Thyroid gland (tissue), 4 donors: ENCODE data around the gene CACNA1D. TPM values are rescaled to one million over a fixed set of nuclear protein-coding genes. Genes with fewer than 3 reads are reported as not detected.

ENCODE experiments used
- DNase-seq, 2 donors: peaks; one replicate each; pipeline ENCODE4 v3.0.0-alpha.2; 2019
- H3K27ac ChIP-seq, 3 donors: fragments of 200-600 bp; sonication (generic); 1 replicate in 2 of 3; 2 replicates in 1 of 3; pipeline ENCODE4 v1.5.1; 2016 to 2019; ENCODE audit warnings: mild to moderate bottlenecking in 1 of 3, moderate library complexity in 1 of 3
- H3K27me3 ChIP-seq: fragments of 200-600 bp; sonication (generic); one replicate; pipeline ENCODE4 v1.5.1; 2019
- H3K36me3 ChIP-seq, 2 donors: fragments of 200-600 bp; sonication (generic); one replicate each; pipeline ENCODE4 v1.5.1; 2016 to 2019
- H3K4me1 ChIP-seq, 2 donors: fragments of 200-600 bp; sonication (generic); one replicate each; pipeline ENCODE4 v1.5.1; 2017 to 2019
- H3K4me3 ChIP-seq, 3 donors: fragments of 200-600 bp; sonication (generic); replicated peaks in 1 of 3; 1 replicate in 2 of 3; 2 replicates in 1 of 3; pipeline ENCODE4 v1.5.1; 2016; ENCODE audit warnings: mild to moderate bottlenecking in 1 of 3
- H3K9me3 ChIP-seq: fragments of 200-600 bp; sonication (generic); one replicate; pipeline ENCODE4 v1.5.1; 2017
- POLR2A ChIP-seq, 2 donors: fragments of 450-650 bp; IDR thresholded peaks; one replicate each; pipeline ENCODE4 v1.6.1; 2017; ENCODE audit warnings: antibody characterized with exemption in 2 of 2, mild to moderate bottlenecking in 2 of 2, moderate library complexity in 1 of 2
- WGBS, 2 donors: methylation state at CpG; one replicate each; pipeline ENCODE4 v1.1.5; 2017; 5-methylcytosine and 5-hydroxymethylcytosine counted together
- intact Hi-C: fragments of 100-400 bp; cut with DNase I; formaldehyde crosslinking; loops from one replicate; pipeline ENCODE4 v1.15.1; 2023
- total RNA-seq, 4 donors: library from RNA; depleted of rRNA; stranded (reverse); fragments of >200 nt; gene quantifications; one replicate each; pipeline ENCODE4 v1.2.3, GENCODE V29; 2016
- TF ChIP-seq, protein P1 (sequence below), 6 experiments: fragments of 200-600 bp in 3 of 6; fragments of 450-650 bp in 3 of 6; sonication (generic) in 3 of 6; IDR thresholded peaks; one replicate each; pipeline ENCODE4 v1.5.1; 2016 to 2019; ENCODE audit warnings: antibody characterized with exemption in 6 of 6, mild to moderate bottlenecking in 2 of 6, inconsistent platforms in 1 of 6, moderate library complexity in 1 of 6

The CACNA1D gene
- total RNA-seq, 4 donors from 2014 or later, result 7.1 to 46.1 (median 27.3) TPM

DNA sequence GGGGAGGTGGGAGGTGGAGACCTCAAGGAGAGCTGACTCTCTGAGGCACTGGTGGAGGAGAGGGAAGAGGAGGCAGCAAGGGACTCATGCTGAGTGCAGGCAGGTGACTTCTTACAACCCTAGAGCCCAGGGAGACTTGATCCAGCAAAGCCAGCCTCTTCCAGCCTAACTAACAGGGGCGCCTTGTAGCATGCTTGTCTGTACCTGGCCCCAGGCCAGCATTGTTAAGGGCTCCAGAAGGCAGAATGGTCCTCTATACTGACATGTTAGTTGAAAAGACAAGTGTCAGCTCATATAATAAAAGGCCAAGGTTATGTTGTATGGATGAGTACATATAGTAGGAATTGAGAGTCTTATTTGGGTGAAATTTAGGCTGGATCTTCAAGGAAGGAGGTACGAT lies 286.4 kb downstream of the CACNA1D start:
- intact Hi-C loops, result no loop called here
- WGBS, 2 donors, result 85 to 98% methylated on average over 2 of the region's 2 CpGs

DNA sequence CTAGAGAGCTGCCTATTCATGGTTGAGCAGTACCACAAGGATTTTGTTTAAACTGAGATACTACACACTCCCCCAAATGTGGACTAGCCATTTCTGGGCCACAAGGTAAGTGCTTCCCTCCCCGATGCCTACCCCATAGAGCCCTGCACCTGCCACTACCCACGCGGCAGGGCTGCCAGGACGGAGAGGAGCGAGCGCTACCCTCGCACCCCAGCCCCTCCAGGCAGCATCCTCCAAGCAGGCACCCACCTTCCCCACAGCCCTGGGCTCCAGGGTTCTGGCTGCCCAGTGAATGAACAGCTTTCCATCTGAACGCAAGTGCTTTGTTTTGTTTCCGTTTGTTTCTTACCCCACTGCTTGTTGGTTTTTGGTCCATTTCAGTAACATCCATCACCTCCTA lies 292.6 kb downstream of the CACNA1D start:
- H3K36me3 ChIP-seq, result no peaks in the 10 kb centered on the region
- no peak for DNase-seq
- H3K9me3 ChIP-seq, result no peaks in the 10 kb centered on the region
- no peaks in the 10 kb centered on the region for H3K4me1 ChIP-seq
- intact Hi-C loops, result no loop called here
- no peak overlapping the region for H3K4me3 ChIP-seq
- no peak overlapping the region for H3K27ac ChIP-seq
- no peaks in the 10 kb centered on the region for H3K27me3 ChIP-seq
- no peak for TF ChIP-seq POLR2A (IDR thresholded peaks at IDR 0.05)
- TF ChIP-seq, protein P1, sequence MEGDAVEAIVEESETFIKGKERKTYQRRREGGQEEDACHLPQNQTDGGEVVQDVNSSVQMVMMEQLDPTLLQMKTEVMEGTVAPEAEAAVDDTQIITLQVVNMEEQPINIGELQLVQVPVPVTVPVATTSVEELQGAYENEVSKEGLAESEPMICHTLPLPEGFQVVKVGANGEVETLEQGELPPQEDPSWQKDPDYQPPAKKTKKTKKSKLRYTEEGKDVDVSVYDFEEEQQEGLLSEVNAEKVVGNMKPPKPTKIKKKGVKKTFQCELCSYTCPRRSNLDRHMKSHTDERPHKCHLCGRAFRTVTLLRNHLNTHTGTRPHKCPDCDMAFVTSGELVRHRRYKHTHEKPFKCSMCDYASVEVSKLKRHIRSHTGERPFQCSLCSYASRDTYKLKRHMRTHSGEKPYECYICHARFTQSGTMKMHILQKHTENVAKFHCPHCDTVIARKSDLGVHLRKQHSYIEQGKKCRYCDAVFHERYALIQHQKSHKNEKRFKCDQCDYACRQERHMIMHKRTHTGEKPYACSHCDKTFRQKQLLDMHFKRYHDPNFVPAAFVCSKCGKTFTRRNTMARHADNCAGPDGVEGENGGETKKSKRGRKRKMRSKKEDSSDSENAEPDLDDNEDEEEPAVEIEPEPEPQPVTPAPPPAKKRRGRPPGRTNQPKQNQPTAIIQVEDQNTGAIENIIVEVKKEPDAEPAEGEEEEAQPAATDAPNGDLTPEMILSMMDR (IDR thresholded peaks at IDR 0.05), result no peak
- WGBS, 2 donors, result 80 to 88% methylated on average over 9 of the region's 9 CpGs

More for the DNA sequence above, 286.4 kb downstream of the CACNA1D start:
- Histone ChIP-seq H3K27me3 (no peaks in the 10 kb centered on the region), H3K4me3 (no peak overlapping the region), H3K9me3 (no peaks in the 10 kb centered on the region), H3K27ac (no peak overlapping the region), H3K36me3 (no peaks in the 10 kb centered on the region), H3K4me1 (peaks cover 0 to 7% of the 10 kb centered on the region in 2 donors)
- peak in 1 of 2 donors; percentile 9 for DNase-seq
- no peak for TF ChIP-seq POLR2A (IDR thresholded peaks at IDR 0.05)

DNA sequence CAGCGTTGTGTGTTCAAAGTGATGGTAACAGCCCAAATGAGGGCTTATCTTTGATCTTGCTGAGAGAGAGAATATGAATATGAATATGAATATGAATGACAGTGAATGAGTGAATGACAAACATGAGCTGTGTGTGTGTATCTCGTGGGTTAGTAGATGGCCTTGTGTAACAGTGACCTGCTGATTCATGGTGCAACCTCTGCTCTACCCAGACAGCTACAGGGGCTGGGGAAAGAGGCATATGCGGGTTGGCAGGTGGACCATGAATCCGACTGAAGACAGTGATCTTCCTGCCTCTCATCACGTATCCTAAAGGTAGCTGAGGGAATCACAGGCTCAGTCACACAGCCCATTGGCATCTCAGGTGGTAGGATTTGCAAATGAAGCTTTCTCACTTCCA lies 293.6 kb downstream of the CACNA1D start:
- Histone ChIP-seq H3K27me3 (no peaks in the 10 kb centered on the region), H3K4me3 (no peak overlapping the region), H3K4me1 (no peaks in the 10 kb centered on the region), H3K27ac (no peak overlapping the region), H3K36me3 (no peaks in the 10 kb centered on the region), H3K9me3 (no peaks in the 10 kb centered on the region)
- DNase-seq, result no peak
- intact Hi-C loops, result no loop called here
- TF ChIP-seq, protein P1 (IDR thresholded peaks at IDR 0.05), result no peak
- TF ChIP-seq POLR2A (IDR thresholded peaks at IDR 0.05), result no peak
- 75% methylated on average over 5 of the region's 5 CpGs for WGBS, 2 donors

DNA sequence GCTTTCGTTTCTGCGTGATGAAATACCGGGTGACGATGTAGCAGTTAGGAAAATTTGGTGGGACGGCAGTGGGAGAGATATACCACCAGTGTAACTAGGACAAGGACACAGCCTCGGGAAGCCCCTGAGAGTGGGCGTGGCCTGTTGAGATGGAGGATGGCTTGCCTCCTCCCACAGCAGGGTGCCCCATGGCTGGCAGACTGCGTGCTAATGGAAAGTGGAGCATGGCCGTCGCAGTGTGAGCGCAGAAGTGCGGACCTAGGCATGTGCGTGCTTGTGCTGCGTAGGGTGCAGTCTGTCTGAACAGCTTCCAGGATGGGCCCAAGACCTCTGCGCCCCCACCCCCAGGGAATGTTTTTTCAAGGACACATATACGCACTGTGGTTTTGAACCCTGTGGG lies 295.0 kb downstream of the CACNA1D start:
- H3K27ac ChIP-seq, result no peak overlapping the region
- TF ChIP-seq POLR2A (IDR thresholded peaks at IDR 0.05), result no peak
- TF ChIP-seq, protein P1 (IDR thresholded peaks at IDR 0.05), result no peak
- no peaks in the 10 kb centered on the region for H3K9me3 ChIP-seq
- DNase-seq, result no peak
- H3K4me3 ChIP-seq, result no peak overlapping the region
- H3K27me3 ChIP-seq, result no peaks in the 10 kb centered on the region
- intact Hi-C loops, result no loop called here
- WGBS, 2 donors, result 89 to 91% methylated on average over 15 to 16 of the region's 16 CpGs
- no peaks in the 10 kb centered on the region for H3K36me3 ChIP-seq
- no peaks in the 10 kb centered on the region for H3K4me1 ChIP-seq

DNA sequence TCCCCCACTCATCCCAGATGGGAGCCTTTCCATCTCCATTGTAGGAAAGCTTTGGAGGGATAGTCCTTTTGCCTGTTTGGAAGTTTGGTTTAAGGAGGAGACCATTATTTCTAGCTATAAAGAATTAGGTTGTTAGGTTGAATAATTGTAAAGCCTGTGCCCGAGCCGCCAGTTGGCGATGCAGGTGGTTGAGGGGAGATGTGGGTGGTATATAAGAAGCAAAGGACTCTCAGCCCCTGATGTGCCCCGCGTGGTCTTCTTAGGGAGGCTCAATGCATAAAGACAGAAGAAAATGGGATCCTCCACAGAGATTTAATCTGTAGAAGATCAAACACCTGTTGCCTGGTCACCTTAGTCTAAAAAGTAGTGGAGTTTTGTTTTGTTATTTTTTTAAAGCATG lies 296.1 kb downstream of the CACNA1D start:
- intact Hi-C loops, result no loop called here
- WGBS, 2 donors, result 90 to 91% methylated on average over 5 of the region's 5 CpGs
- Histone ChIP-seq H3K4me1 (no peaks in the 10 kb centered on the region), H3K27me3 (no peaks in the 10 kb centered on the region), H3K27ac (no peak overlapping the region), H3K4me3 (no peak overlapping the region), H3K9me3 (no peaks in the 10 kb centered on the region), H3K36me3 (no peaks in the 10 kb centered on the region)
- TF ChIP-seq, protein P1 (IDR thresholded peaks at IDR 0.05), result no peak
- TF ChIP-seq POLR2A (IDR thresholded peaks at IDR 0.05), result no peak
- no peak for DNase-seq

DNA sequence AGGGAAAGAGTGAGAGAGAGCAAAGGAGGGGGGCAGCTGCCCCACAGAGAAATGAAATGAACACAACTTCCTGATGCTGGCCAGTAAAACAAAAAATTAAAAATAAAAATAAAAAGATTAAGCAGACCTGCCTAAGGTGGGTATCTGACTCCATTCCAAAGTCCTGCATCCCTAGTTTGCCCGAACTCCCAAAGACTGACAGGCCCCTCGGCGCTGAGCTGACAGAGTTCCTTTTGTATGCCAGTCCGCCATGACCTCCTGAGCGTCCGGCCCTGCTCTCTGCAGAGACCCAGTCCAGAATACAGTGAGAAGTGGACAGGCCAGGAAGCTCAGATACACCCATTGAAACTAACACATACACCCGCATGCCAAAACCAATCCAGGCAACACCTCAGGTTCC lies 296.9 kb downstream of the CACNA1D start:
- no peak for DNase-seq
- WGBS, 2 donors, result 83% methylated on average over 7 of the region's 7 CpGs
- intact Hi-C loops, result no loop called here
- H3K9me3 ChIP-seq, result no peaks in the 10 kb centered on the region
- H3K4me3 ChIP-seq, result no peak overlapping the region
- no peaks in the 10 kb centered on the region for H3K36me3 ChIP-seq
- no peaks in the 10 kb centered on the region for H3K4me1 ChIP-seq
- no peaks in the 10 kb centered on the region for H3K27me3 ChIP-seq
- H3K27ac ChIP-seq, result no peak overlapping the region
- no peak for TF ChIP-seq POLR2A (IDR thresholded peaks at IDR 0.05)
- TF ChIP-seq, protein P1 (IDR thresholded peaks at IDR 0.05), result no peak
